Activated CD8-positive, alpha-beta T cell treated with anti-CD3 and anti-CD28 coated beads, Interleukin-2, amount 10 ng/mL, durations not matched to agents 7 days and 5 days (primary cell): Measurements from ENCODE around the gene CYP4F3. TPM values are rescaled to one million over a fixed set of nuclear protein-coding genes. Genes with fewer than 3 reads are reported as not detected.
A peak's percentile ranks its signal among the peaks of the same experiment; 100 is the strongest.

Experiments
- ATAC-seq: fragments of 150-1000 bp; cut with Tn5 transposase; one replicate; pipeline ENCODE4 v1.10.0; 2021; ENCODE audit warnings: moderate library complexity
- CTCF ChIA-PET: fragments of 350-600 bp; sonication (Branson Sonifier 250); formaldehyde crosslinking; loops from one replicate; lab custom pipeline; 2021; ENCODE audit warnings: antibody characterized with exemption; lab: Charles Lee
- POLR2A ChIA-PET: fragments of 350-600 bp; sonication (Branson Sonifier 250); formaldehyde crosslinking; loops from one replicate; lab custom pipeline; 2021; ENCODE audit warnings: antibody characterized with exemption; lab: Charles Lee
- DNase-seq: peaks from one replicate; pipeline ENCODE4 v3.0.0-alpha.2; 2020
- H3K27ac Mint-ChIP-seq: one replicate; pipeline ENCODE4 v1.8.0; 2021; ENCODE audit warnings: mild to moderate bottlenecking, mixed read lengths
- H3K27me3 Mint-ChIP-seq: one replicate; pipeline ENCODE4 v1.8.0; 2021; ENCODE audit warnings: low read depth, mixed read lengths
- H3K36me3 Mint-ChIP-seq: one replicate; pipeline ENCODE4 v1.8.0; 2021; ENCODE audit warnings: low read depth, mixed read lengths
- H3K4me1 Mint-ChIP-seq: one replicate; pipeline ENCODE4 v1.8.0; 2021; ENCODE audit warnings: low read depth, mixed read lengths
- H3K4me3 Mint-ChIP-seq: one replicate; pipeline ENCODE4 v1.8.0; 2021; ENCODE audit warnings: mild to moderate bottlenecking, mixed read lengths
- H3K9me3 Mint-ChIP-seq: one replicate; pipeline ENCODE4 v1.8.0; 2022; ENCODE audit warnings: mixed read lengths; ENCODE audit not compliant: insufficient read depth
- total RNA-seq, 2 experiments: library from RNA; stranded (reverse); gene quantifications; one replicate each; pipeline ENCODE4 v1.2.3, GENCODE V29; 2021

The CYP4F3 gene
- total RNA-seq, 2 experiments from 2014 or later: not detected

DNA sequence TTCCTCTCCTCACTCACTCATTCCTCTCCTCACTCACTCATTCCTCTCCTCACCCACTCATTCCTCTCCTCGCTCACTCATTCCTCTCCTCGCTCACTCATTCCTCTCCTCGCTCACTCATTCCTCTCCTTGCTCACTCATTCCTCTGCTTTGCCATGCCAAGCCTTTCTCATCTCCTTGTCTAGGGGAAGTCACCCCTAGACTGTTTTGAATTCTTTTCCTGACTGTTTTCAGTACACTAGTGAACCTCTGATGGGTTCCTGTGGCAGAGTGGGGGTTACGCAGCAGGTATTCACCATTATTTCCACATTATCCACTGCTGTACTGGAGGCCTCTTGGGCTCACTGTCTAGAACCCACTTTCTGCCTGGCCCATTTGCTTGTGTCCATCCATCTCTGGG lies 24.5 kb upstream of the CYP4F3 start:
- no peak overlapping the region for H3K4me3 Mint-ChIP-seq
- H3K4me1 Mint-ChIP-seq: no peaks in the 10 kb centered on the region
- ChIA-PET POLR2A (no interaction called here), CTCF (no interaction called here)
- H3K27me3 Mint-ChIP-seq: no peaks in the 10 kb centered on the region
- ATAC-seq (no peak), DNase-seq (no peak)
- H3K36me3 Mint-ChIP-seq: no peaks in the 10 kb centered on the region
- H3K27ac Mint-ChIP-seq: no peak overlapping the region
- no peaks in the 10 kb centered on the region for H3K9me3 Mint-ChIP-seq

GRCh38 chr19:15616627-15617270 lies 23.9 kb upstream of the CYP4F3 start:
- no peak for ATAC-seq
- POLR2A ChIA-PET: no interaction called here
- H3K27ac Mint-ChIP-seq: no peak overlapping the region

GRCh38 chr19:15618321-15618720 lies 22.4 kb upstream of the CYP4F3 start:
- Mint-ChIP-seq H3K36me3 (no peaks in the 10 kb centered on the region), H3K4me3 (no peak overlapping the region), H3K27me3 (no peaks in the 10 kb centered on the region), H3K9me3 (no peaks in the 10 kb centered on the region), H3K4me1 (no peaks in the 10 kb centered on the region), H3K27ac (no peak overlapping the region)
- CTCF ChIA-PET: no interaction called here
- POLR2A ChIA-PET: no interaction called here
- DNase-seq (no peak), ATAC-seq (no peak)

More at GRCh38 chr19:15616627-15617270, 23.9 kb upstream of the CYP4F3 start:
- no peak overlapping the region for H3K4me3 Mint-ChIP-seq
- CTCF ChIA-PET: no interaction called here
- H3K27me3 Mint-ChIP-seq: no peaks in the 10 kb centered on the region
- H3K4me1 Mint-ChIP-seq: no peaks in the 10 kb centered on the region
- no peaks in the 10 kb centered on the region for H3K36me3 Mint-ChIP-seq
- no peak for DNase-seq
- no peaks in the 10 kb centered on the region for H3K9me3 Mint-ChIP-seq

DNA sequence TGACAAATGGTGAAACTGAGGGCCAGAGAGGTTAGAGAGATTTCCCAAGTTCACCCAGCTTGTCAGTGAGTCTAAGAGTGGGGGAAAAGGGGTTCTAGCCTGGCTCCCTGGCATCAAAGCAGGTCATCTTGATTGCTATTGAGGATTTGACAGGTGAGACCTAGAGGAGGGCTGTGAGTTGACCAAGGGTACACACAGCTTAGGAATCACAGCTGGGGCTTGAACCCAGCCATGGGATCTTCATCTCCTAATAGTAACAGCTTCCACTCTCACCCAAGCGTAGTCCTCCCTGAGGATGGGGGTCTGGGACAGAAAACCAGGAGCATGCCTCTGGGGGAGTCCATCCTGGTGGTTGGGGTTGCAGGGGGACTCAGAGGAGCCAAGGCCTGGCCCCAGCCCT lies 18.9 kb upstream of the CYP4F3 start:
- Mint-ChIP-seq H3K27ac (no peak overlapping the region), H3K4me1 (no peaks in the 10 kb centered on the region), H3K27me3 (peaks cover 4% of the 10 kb centered on the region), H3K4me3 (no peak overlapping the region), H3K36me3 (no peaks in the 10 kb centered on the region), H3K9me3 (no peaks in the 10 kb centered on the region)
- ATAC-seq: no peak
- DNase-seq: no peak
- POLR2A ChIA-PET: no interaction called here
- CTCF ChIA-PET: no interaction called here

DNA sequence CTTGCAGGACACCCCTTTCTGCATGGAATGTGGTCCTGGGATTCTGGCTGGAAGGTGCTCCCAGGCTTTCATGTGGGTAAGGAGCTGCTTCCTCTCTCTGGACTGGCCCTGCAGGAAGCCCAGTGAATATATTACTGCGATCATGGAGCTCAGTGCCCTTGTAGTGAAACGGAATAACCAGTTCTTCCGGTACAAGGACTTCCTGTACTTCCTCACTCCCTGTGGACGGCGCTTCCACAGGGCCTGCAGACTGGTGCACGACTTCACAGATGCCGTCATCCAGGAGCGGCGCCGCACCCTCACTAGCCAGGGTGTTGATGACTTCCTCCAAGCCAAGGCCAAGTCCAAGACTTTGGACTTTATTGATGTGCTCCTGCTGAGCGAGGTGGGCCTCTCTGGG lies 17.7 kb upstream of the CYP4F3 start:
- H3K27ac Mint-ChIP-seq: no peak overlapping the region
- no peaks in the 10 kb centered on the region for H3K9me3 Mint-ChIP-seq
- ATAC-seq: no peak
- no peak overlapping the region for H3K4me3 Mint-ChIP-seq
- no peaks in the 10 kb centered on the region for H3K36me3 Mint-ChIP-seq
- no peaks in the 10 kb centered on the region for H3K4me1 Mint-ChIP-seq
- peaks cover 4% of the 10 kb centered on the region for H3K27me3 Mint-ChIP-seq
- no peak for DNase-seq
- POLR2A ChIA-PET: no interaction called here
- CTCF ChIA-PET: no interaction called here

DNA sequence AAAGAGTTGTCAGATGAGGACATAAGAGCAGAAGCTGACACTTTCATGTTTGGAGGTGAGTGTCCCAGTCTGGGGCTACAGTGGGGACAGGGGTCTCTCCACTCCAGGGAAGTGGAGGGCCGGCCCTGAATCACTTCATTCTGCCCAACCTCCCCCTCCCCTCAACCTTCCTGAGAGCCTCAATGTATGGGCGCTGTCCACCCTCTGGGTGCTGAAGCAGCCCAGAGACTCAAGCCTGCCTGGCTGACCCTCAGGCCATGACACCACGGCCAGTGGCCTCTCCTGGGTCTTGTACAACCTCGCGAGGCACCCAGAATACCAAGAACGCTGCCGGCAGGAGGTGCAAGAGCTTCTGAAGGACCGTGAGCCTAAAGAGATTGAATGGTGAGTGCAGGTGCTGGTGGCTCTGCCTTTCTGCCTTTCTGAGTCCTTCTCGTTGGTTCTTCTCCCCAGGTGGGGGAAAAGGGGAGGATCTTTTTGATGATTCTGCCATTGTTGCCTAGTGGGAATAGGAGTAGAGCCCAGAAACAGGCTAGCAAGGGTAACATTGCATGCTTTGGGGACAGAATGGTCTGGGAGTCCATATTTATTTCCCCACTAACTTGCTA lies 16.9 kb upstream of the CYP4F3 start:
- DNase-seq: no peak
- ATAC-seq: no peak
- ChIA-PET CTCF (no interaction called here), POLR2A (no interaction called here)
- Mint-ChIP-seq H3K4me3 (no peak overlapping the region), H3K4me1 (no peaks in the 10 kb centered on the region), H3K27ac (no peak overlapping the region), H3K9me3 (no peaks in the 10 kb centered on the region), H3K27me3 (peaks cover 4% of the 10 kb centered on the region), H3K36me3 (no peaks in the 10 kb centered on the region)

DNA sequence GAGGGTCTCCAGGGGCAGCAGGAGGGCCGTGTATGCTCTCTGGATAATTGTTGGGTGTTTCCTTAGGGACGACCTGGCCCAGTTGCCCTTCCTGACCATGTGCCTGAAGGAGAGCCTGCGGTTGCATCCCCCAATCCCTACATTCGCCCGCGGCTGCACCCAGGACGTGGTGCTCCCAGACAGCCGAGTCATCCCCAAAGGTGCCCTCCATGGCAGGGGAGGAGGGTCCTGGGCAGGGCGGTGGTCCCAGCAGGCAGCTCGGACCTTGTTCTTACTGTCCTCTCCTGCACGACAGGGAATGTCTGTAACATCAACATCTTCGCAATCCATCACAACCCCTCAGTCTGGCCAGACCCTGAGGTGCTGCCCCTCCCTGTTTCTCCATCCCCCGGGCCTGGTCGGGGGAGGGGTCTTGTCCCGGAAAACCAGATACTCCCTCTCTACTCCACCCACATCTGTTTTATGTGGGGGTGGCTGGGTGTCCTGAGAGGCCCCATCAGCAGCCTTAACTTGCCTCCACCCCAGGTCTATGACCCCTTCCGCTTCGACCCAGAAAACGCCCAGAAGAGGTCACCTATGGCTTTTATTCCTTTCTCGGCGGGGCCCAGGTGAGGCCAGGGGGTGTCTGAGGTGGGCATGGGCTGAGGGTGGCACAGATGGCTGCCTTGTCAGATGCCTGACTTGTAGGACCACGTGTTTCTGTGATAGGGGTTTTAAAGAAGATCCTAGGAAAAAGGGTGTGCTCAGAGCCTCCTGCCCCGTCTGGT lies 12.3 kb upstream of the CYP4F3 start:
- Mint-ChIP-seq H3K9me3 (no peaks in the 10 kb centered on the region), H3K4me1 (peaks cover 5% of the 10 kb centered on the region), H3K4me3 (no peak overlapping the region), H3K36me3 (no peaks in the 10 kb centered on the region), H3K27me3 (peaks cover 7% of the 10 kb centered on the region), H3K27ac (no peak overlapping the region)
- ATAC-seq (no peak), DNase-seq (no peak)
- ChIA-PET POLR2A (no interaction called here), CTCF (no interaction called here)

DNA sequence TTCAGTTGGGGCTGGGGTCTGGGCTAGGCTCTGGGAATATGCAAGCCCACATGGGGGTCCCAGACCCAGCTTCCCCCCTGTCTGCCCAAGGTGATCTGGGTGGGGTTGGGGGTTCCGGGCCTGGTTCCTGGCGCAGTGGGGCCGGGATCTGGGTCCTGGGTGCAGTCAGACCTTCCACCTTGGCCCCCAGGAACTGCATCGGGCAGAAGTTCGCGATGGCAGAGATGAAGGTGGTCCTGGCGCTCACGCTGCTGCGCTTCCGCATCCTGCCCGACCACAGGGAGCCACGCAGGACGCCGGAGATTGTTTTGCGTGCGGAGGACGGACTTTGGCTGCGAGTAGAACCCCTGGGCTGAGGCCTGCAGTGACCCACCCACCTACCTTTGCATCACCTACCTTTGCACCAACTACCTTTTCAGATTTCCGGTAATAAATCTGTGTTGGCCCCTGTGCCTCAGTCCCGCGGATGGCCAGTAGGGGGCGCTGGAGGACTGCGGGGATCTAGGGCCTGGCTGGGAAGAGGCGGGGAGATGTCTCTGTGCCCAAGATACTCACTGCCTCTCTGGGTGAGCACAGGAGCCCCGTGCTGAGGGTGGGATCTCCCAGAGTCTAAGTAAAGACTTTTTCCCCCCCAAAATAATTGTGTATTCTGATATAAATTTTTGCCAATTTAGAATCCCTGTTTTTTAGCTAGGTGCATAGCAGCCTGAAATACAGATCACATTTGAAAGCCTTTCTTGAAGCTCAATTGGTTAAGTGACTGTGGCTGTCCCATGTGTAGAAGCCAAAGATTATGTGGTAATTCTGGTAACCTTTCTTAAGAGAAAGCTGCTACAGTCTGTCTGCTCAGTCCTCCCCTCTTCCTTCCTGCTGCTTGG lies 11.5 kb upstream of the CYP4F3 start:
- DNase-seq (peak; percentile 90), ATAC-seq (peak; percentile 93)
- Mint-ChIP-seq H3K9me3 (no peaks in the 10 kb centered on the region), H3K4me3 (no peak overlapping the region), H3K27me3 (peaks cover 7% of the 10 kb centered on the region), H3K27ac (no peak overlapping the region), H3K36me3 (no peaks in the 10 kb centered on the region), H3K4me1 (peaks cover 6% of the 10 kb centered on the region)
- ChIA-PET POLR2A (no interaction called here), CTCF (interaction anchor here (0.5 to 1.9 kb wide), 22 partner anchors 25 to 556 kb away, joined by 3 to 14 read pairs (median 4); partner anchors contain the start of gene FAM32A)

- no peak overlapping the region for H3K4me3 Mint-ChIP-seq
- no peaks in the 10 kb centered on the region for H3K9me3 Mint-ChIP-seq
- no peak overlapping the region for H3K27ac Mint-ChIP-seq
- no peaks in the 10 kb centered on the region for H3K36me3 Mint-ChIP-seq
- ChIA-PET POLR2A (no interaction called here), CTCF (interaction anchor here (0.8 kb wide), 1 partner anchor 554 kb away, joined by 4 read pairs; no protein-coding TSS in a partner anchor)
- peaks cover 11% of the 10 kb centered on the region for H3K27me3 Mint-ChIP-seq
- peaks cover 6% of the 10 kb centered on the region for H3K4me1 Mint-ChIP-seq
- DNase-seq (peak; percentile 35), ATAC-seq (peak; percentile 58)
Measured at GRCh38 chr19:15631817-15632216, 8.9 kb upstream of the CYP4F3 start.

DNA sequence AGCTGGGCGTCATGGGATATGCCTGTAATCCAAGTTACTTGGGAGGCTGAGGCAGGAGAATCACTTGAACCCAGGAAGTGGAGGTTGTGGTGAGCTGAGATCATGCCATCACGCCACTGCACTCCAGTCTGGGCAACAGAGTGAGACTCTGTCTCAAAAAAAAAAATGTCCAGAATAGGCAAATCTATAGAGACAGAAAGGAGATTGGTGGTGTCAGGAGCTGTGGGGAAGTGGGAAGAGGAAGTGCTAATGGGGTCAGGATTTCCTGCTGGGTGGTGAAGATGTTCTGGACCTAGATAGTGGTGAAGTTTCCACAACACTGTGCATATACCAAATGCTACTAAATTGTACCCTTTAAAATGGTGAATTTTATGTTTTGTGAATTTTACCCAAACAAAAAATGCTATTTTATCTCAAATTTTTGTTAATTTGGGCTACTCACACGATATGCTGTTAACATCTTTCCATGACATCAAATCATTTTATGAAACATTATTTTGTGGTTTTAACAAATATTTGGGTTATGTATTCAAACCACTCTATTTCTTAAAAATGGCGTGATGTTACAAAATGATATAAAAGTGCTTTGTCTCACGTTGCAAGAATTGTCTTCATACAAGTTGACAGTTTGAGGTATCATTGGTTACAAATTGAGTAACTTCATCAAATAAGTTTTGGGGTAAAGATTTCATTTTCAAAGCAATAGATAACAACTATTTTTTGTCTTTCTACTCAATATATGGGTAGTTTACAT lies 7.4 kb upstream of the CYP4F3 start:
- ATAC-seq (no peak), DNase-seq (no peak)
- Mint-ChIP-seq H3K4me3 (no peak overlapping the region), H3K9me3 (no peaks in the 10 kb centered on the region), H3K27me3 (peaks cover 11% of the 10 kb centered on the region), H3K27ac (no peak overlapping the region), H3K36me3 (no peaks in the 10 kb centered on the region), H3K4me1 (peaks cover 6% of the 10 kb centered on the region)
- ChIA-PET CTCF (no interaction called here), POLR2A (no interaction called here)

DNA sequence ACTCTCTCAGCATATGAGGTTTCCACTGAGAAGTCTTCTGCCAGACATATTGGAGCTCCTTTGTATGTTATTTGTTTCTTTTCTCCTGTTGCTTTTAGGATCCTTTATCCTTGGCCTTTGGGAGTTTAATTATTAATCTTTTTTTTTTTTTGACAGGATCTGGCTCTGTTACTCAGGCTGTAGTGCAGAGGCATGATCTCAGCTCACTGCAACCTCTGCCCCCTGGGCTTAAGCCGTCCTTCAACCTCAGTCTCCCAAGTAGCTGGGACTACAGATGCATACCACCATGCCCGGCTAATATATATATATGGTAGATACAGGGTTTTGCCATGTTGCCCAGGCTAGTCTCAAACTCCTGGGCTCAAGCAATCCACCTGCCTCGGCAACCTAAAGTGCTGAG lies 6.6 kb upstream of the CYP4F3 start:
- no peak overlapping the region for H3K4me3 Mint-ChIP-seq
- CTCF ChIA-PET: interaction anchor here (1.2 kb wide), 1 partner anchor 407 kb away, joined by 3 read pairs; no protein-coding TSS in a partner anchor
- peaks cover 11% of the 10 kb centered on the region for H3K27me3 Mint-ChIP-seq
- no peak for ATAC-seq
- H3K4me1 Mint-ChIP-seq: peaks cover 6% of the 10 kb centered on the region
- POLR2A ChIA-PET: no interaction called here
- DNase-seq: no peak
- H3K27ac Mint-ChIP-seq: no peak overlapping the region
- H3K9me3 Mint-ChIP-seq: no peaks in the 10 kb centered on the region
- no peaks in the 10 kb centered on the region for H3K36me3 Mint-ChIP-seq
